GM23338 (cell line): ENCODE data around the gene ZBTB34. TPM values are rescaled to one million over a fixed set of nuclear protein-coding genes. Genes with fewer than 3 reads are reported as not detected.

Experiments used
- ATAC-seq: fragments of 200-7000 bp; cut with Tn5 transposase; 3 replicates; pipeline ENCODE4 v1.9.1; 2020
- DNase-seq: peaks from one replicate; pipeline ENCODE4 v3.0.0-alpha.2; 2015; ENCODE audit warnings: low spot score
- H2AFZ ChIP-seq: fragments of 200-600 bp; sonication (generic); 2 replicates; pipeline ENCODE4 v1.8.0; 2016; ENCODE audit warnings: antibody characterized with exemption, mild to moderate bottlenecking, moderate library complexity
- H3F3A ChIP-seq: fragments of 200-600 bp; sonication (generic); replicated peaks from 2 replicates; pipeline ENCODE4 v1.8.0; 2017; ENCODE audit warnings: antibody characterized with exemption, mixed run types, low read depth
- H3K27ac ChIP-seq: fragments of 200-600 bp; sonication (generic); 2 replicates; pipeline ENCODE4 v1.6.1; 2016; ENCODE audit warnings: low read depth
- H3K27me3 ChIP-seq: fragments of 200-600 bp; sonication (generic); 2 replicates; pipeline ENCODE4 v1.8.0; 2016; ENCODE audit warnings: mild to moderate bottlenecking, mixed run types, moderate library complexity; ENCODE audit not compliant: insufficient read depth
- H3K36me3 ChIP-seq: fragments of 200-600 bp; sonication (generic); 2 replicates; pipeline ENCODE4 v1.8.0; 2016; ENCODE audit warnings: mild to moderate bottlenecking; ENCODE audit not compliant: insufficient read depth
- H3K4me1 ChIP-seq: fragments of 200-600 bp; sonication (generic); 2 replicates; pipeline ENCODE4 v1.8.0; 2016; ENCODE audit warnings: mild to moderate bottlenecking, moderate library complexity; ENCODE audit not compliant: insufficient read depth
- H3K4me2 ChIP-seq: fragments of 200-600 bp; sonication (generic); 2 replicates; pipeline ENCODE4 v1.7.1; 2017; ENCODE audit warnings: mixed run types
- H3K4me3 ChIP-seq: fragments of 200-600 bp; sonication (generic); 2 replicates; pipeline ENCODE4 v1.6.1; 2016; ENCODE audit warnings: mixed run types
- H3K79me2 ChIP-seq: fragments of 200-600 bp; sonication (generic); replicated peaks from 2 replicates; pipeline ENCODE4 v1.8.0; 2017; ENCODE audit warnings: mild to moderate bottlenecking; ENCODE audit not compliant: insufficient read depth
- H3K9me2 ChIP-seq: fragments of 200-600 bp; sonication (generic); 2 replicates; pipeline ENCODE4 v1.8.0; 2017; ENCODE audit not compliant: insufficient read depth
- H4K20me1 ChIP-seq: fragments of 200-600 bp; sonication (generic); replicated peaks from 2 replicates; pipeline ENCODE4 v1.8.0; 2017; ENCODE audit warnings: mild to moderate bottlenecking; ENCODE audit not compliant: insufficient read depth
- H3K27ac Mint-ChIP-seq: 2 replicates; pipeline ENCODE4 v1.8.0; 2020; ENCODE audit warnings: inconsistent platforms, mild to moderate bottlenecking, moderate library complexity, mixed read lengths
- H3K27me3 Mint-ChIP-seq: 3 replicates; pipeline ENCODE4 v1.8.0; 2022; ENCODE audit warnings: low read depth, mild to moderate bottlenecking, moderate library complexity, mixed read lengths, inconsistent platforms; ENCODE audit not compliant: insufficient read depth, poor library complexity
- H3K36me3 Mint-ChIP-seq: 3 replicates; pipeline ENCODE4 v1.8.0; 2021; ENCODE audit warnings: low read depth, mild to moderate bottlenecking, inconsistent platforms, moderate library complexity, mixed read lengths
- H3K4me1 Mint-ChIP-seq: 3 replicates; pipeline ENCODE4 v1.8.0; 2020; ENCODE audit warnings: mild to moderate bottlenecking, inconsistent platforms, mixed read lengths
- H3K4me3 Mint-ChIP-seq: 3 replicates; pipeline ENCODE4 v1.8.0; 2021; ENCODE audit warnings: moderate library complexity, mild to moderate bottlenecking, inconsistent platforms, mixed read lengths
- H3K9me3 Mint-ChIP-seq: 3 replicates; pipeline ENCODE4 v1.8.0; 2020; ENCODE audit warnings: moderate library complexity, mild to moderate bottlenecking, inconsistent platforms, mixed read lengths
- CREB1 ChIP-seq: fragments of 250-450 bp; sonication (Bioruptor Pico); IDR thresholded peaks from 2 replicates; pipeline ENCODE4 v1.5.0; 2020; ENCODE audit warnings: low read depth, mild to moderate bottlenecking, moderate library complexity
- CTCF ChIP-seq, 2 experiments: fragments of 200-600 bp in 1 of 2; sonication (generic) in 1 of 2; conservative IDR thresholded peaks; 2 replicates each; pipeline versions ENCODE4 v1.5.1 to v1.6.1; 2016 to 2017; ENCODE audit warnings: antibody characterized with exemption in 2 of 2, low read depth in 2 of 2, mild to moderate bottlenecking in 2 of 2, moderate library complexity in 1 of 2
- EZH2 ChIP-seq: fragments of 200-600 bp; sonication (generic); IDR thresholded peaks from one replicate; pipeline ENCODE4 v1.8.0; 2017; ENCODE audit warnings: antibody characterized with exemption, mild to moderate bottlenecking, low read depth; ENCODE audit not compliant: unreplicated experiment
- EZH2phosphoT487 ChIP-seq: fragments of 200-600 bp; sonication (generic); IDR thresholded peaks from one replicate; pipeline ENCODE4 v1.8.1; 2018; ENCODE audit warnings: antibody characterized with exemption; ENCODE audit not compliant: unreplicated experiment
- JUNB ChIP-seq: IDR thresholded peaks from one replicate; pipeline ENCODE4 v1.6.1; 2016; ENCODE audit warnings: antibody characterized with exemption; ENCODE audit not compliant: unreplicated experiment
- NANOG ChIP-seq: IDR thresholded peaks from 2 replicates; pipeline ENCODE4 v1.6.1; 2016; ENCODE audit warnings: antibody characterized with exemption, borderline replicate concordance
- POLR2AphosphoS5 ChIP-seq: IDR thresholded peaks from 2 replicates; pipeline ENCODE4 v1.6.1; 2016; ENCODE audit warnings: antibody characterized with exemption, low read depth
- REST ChIP-seq: IDR thresholded peaks from one replicate; pipeline ENCODE4 v1.6.1; 2018; ENCODE audit warnings: antibody characterized with exemption; ENCODE audit not compliant: unreplicated experiment
- STAT1 ChIP-seq: IDR thresholded peaks from one replicate; pipeline ENCODE4 v1.6.1; 2016; ENCODE audit warnings: antibody characterized with exemption; ENCODE audit not compliant: unreplicated experiment
- ZNF114 ChIP-seq: fragments of 250-450 bp; sonication (Bioruptor Pico); IDR thresholded peaks from 2 replicates; pipeline ENCODE4 v1.5.0; 2020; ENCODE audit warnings: mild to moderate bottlenecking, moderate library complexity
- ZNF331 ChIP-seq: fragments of 250-450 bp; sonication (Bioruptor Pico); IDR thresholded peaks from 2 replicates; pipeline ENCODE4 v1.5.0; 2020; ENCODE audit warnings: low read depth, mild to moderate bottlenecking, moderate library complexity
- polyA plus RNA-seq: library from polyadenylated mRNA; unstranded; fragments of >200 nt; fragmentation: Nextera tagmentation; extraction: Ambion mirVana; gene quantifications from 2 replicates; pipeline ENCODE4 v1.2.1, GENCODE V29; 2016
- total RNA-seq: library from RNA; depleted of rRNA; stranded (reverse); fragments of >200 nt; shearing (Covaris generic); gene quantifications from 2 replicates; pipeline ENCODE4 v1.2.3, GENCODE V29; 2014
- TF ChIP-seq, protein P1 (sequence below): fragments of 250-450 bp; sonication (Bioruptor Pico); IDR thresholded peaks from 2 replicates; pipeline ENCODE4 v1.5.0; 2020; ENCODE audit warnings: mild to moderate bottlenecking, moderate library complexity
- TF ChIP-seq, protein P2 (sequence below): IDR thresholded peaks from 2 replicates; pipeline ENCODE4 v1.6.1; 2016; ENCODE audit warnings: antibody characterized with exemption

ZBTB34 gene
- total and polyA plus RNA-seq, 2 experiments from 2014 or later, result 6.4 to 21.9 TPM

- DNase-seq (no peak), ATAC-seq (no peak)
- no peaks in the 10 kb centered on the region for H3K27me3 ChIP-seq
- H3K27ac ChIP-seq, result no peak overlapping the region
- no peak overlapping the region for H3K27ac Mint-ChIP-seq
- H3K4me2 ChIP-seq, result no peak overlapping the region
- no peaks in the 10 kb centered on the region for H3K79me2 ChIP-seq
- no peak overlapping the region for H2AFZ ChIP-seq
- no peaks in the 10 kb centered on the region for H3K36me3 Mint-ChIP-seq
- H3K4me3 ChIP-seq, result no peak overlapping the region
- peaks cover 9% of the 10 kb centered on the region for H3K4me1 Mint-ChIP-seq
- H3K36me3 ChIP-seq, result no peaks in the 10 kb centered on the region
- 0 out of 2 replicates have a peak, but pooled peaks cover 1% of the 10 kb centered on the region for H3K9me2 ChIP-seq
- H3F3A ChIP-seq, result no peaks in the 10 kb centered on the region
- peaks cover 15% of the 10 kb centered on the region for H3K4me1 ChIP-seq
- H4K20me1 ChIP-seq, result no peaks in the 10 kb centered on the region
- peaks cover 5% of the 10 kb centered on the region; the same call in 2 of the 3 replicates for H3K9me3 Mint-ChIP-seq
- TF ChIP-seq, protein P1, sequence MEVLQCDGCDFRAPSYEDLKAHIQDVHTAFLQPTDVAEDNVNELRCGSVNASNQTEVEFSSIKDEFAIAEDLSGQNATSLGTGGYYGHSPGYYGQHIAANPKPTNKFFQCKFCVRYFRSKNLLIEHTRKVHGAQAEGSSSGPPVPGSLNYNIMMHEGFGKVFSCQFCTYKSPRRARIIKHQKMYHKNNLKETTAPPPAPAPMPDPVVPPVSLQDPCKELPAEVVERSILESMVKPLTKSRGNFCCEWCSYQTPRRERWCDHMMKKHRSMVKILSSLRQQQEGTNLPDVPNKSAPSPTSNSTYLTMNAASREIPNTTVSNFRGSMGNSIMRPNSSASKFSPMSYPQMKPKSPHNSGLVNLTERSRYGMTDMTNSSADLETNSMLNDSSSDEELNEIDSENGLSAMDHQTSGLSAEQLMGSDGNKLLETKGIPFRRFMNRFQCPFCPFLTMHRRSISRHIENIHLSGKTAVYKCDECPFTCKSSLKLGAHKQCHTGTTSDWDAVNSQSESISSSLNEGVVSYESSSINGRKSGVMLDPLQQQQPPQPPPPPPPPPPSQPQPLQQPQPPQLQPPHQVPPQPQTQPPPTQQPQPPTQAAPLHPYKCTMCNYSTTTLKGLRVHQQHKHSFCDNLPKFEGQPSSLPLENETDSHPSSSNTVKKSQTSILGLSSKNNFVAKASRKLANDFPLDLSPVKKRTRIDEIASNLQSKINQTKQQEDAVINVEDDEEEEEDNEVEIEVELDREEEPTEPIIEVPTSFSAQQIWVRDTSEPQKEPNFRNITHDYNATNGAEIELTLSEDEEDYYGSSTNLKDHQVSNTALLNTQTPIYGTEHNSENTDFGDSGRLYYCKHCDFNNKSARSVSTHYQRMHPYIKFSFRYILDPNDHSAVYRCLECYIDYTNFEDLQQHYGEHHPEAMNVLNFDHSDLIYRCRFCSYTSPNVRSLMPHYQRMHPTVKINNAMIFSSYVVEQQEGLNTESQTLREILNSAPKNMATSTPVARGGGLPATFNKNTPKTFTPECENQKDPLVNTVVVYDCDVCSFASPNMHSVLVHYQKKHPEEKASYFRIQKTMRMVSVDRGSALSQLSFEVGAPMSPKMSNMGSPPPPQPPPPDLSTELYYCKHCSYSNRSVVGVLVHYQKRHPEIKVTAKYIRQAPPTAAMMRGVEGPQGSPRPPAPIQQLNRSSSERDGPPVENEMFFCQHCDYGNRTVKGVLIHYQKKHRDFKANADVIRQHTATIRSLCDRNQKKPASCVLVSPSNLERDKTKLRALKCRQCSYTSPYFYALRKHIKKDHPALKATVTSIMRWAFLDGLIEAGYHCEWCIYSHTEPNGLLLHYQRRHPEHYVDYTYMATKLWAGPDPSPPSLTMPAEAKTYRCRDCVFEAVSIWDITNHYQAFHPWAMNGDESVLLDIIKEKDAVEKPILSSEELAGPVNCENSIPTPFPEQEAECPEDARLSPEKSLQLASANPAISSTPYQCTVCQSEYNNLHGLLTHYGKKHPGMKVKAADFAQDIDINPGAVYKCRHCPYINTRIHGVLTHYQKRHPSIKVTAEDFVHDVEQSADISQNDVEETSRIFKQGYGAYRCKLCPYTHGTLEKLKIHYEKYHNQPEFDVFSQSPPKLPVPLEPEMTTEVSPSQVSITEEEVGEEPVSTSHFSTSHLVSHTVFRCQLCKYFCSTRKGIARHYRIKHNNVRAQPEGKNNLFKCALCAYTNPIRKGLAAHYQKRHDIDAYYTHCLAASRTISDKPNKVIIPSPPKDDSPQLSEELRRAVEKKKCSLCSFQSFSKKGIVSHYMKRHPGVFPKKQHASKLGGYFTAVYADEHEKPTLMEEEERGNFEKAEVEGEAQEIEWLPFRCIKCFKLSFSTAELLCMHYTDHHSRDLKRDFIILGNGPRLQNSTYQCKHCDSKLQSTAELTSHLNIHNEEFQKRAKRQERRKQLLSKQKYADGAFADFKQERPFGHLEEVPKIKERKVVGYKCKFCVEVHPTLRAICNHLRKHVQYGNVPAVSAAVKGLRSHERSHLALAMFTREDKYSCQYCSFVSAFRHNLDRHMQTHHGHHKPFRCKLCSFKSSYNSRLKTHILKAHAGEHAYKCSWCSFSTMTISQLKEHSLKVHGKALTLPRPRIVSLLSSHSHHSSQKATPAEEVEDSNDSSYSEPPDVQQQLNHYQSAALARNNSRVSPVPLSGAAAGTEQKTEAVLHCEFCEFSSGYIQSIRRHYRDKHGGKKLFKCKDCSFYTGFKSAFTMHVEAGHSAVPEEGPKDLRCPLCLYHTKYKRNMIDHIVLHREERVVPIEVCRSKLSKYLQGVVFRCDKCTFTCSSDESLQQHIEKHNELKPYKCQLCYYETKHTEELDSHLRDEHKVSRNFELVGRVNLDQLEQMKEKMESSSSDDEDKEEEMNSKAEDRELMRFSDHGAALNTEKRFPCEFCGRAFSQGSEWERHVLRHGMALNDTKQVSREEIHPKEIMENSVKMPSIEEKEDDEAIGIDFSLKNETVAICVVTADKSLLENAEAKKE, result no peak
- no peak for TF ChIP-seq ZNF114 (CRISPR knock-in tag)
- TF ChIP-seq, protein P2, sequence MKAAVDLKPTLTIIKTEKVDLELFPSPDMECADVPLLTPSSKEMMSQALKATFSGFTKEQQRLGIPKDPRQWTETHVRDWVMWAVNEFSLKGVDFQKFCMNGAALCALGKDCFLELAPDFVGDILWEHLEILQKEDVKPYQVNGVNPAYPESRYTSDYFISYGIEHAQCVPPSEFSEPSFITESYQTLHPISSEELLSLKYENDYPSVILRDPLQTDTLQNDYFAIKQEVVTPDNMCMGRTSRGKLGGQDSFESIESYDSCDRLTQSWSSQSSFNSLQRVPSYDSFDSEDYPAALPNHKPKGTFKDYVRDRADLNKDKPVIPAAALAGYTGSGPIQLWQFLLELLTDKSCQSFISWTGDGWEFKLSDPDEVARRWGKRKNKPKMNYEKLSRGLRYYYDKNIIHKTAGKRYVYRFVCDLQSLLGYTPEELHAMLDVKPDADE, result no peak
- TF ChIP-seq JUNB, result no peak
- TF ChIP-seq CREB1, result no peak
- no peak for TF ChIP-seq CTCF (conservative IDR thresholded peaks at IDR 0.05; ENCODE audit: low read depth in 2 of 2)
- no peak for TF ChIP-seq STAT1
- no peak for TF ChIP-seq ZNF331 (CRISPR knock-in tag)
- no peak for TF ChIP-seq EZH2
- TF ChIP-seq REST, result no peak
- TF ChIP-seq EZH2phosphoT487, result no peak
- no peak for TF ChIP-seq NANOG
- TF ChIP-seq POLR2AphosphoS5, result no peak
- peaks cover 4% of the 10 kb centered on the region for H3K27me3 Mint-ChIP-seq
- H3K4me3 Mint-ChIP-seq, result no peak overlapping the region
These were observed 44.1 kb downstream of the ZBTB34 start for GRCh38 chr9:126904586-126904985.
